ENCODE data around the gene STING1.

DNA sequence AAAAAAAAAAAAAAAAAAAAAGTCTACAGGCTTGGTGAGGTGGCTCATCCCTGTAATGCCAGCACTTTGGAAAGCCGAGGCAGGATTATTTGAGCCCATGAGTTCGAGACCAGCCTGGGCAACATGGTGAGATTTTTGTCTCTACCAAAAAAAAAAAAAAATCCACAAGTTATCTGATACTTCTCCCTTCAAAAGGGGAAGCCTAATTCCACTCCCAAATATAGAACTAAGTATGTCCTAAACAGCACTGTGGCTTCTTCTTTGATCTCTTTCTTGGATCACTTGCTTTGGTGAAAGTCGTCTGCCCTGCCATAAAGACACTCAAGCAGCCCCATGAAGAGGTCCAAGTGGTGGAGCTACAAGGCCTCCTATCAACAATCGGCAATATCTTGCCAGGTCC is 18.8 kb upstream of the STING1 start:
- TF ChIP-seq, protein P1, sequence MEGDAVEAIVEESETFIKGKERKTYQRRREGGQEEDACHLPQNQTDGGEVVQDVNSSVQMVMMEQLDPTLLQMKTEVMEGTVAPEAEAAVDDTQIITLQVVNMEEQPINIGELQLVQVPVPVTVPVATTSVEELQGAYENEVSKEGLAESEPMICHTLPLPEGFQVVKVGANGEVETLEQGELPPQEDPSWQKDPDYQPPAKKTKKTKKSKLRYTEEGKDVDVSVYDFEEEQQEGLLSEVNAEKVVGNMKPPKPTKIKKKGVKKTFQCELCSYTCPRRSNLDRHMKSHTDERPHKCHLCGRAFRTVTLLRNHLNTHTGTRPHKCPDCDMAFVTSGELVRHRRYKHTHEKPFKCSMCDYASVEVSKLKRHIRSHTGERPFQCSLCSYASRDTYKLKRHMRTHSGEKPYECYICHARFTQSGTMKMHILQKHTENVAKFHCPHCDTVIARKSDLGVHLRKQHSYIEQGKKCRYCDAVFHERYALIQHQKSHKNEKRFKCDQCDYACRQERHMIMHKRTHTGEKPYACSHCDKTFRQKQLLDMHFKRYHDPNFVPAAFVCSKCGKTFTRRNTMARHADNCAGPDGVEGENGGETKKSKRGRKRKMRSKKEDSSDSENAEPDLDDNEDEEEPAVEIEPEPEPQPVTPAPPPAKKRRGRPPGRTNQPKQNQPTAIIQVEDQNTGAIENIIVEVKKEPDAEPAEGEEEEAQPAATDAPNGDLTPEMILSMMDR (IDR thresholded peaks at IDR 0.05) = no peak
- TF ChIP-seq POLR2A (IDR thresholded peaks at IDR 0.05) (no peak), POLR2AphosphoS5 (IDR thresholded peaks at IDR 0.05) (no peak), EP300 (IDR thresholded peaks at IDR 0.05) (no peak)
